Liver (tissue), 9 donors: ENCODE results near the gene BHLHA9. TPM values are rescaled to one million over a fixed set of nuclear protein-coding genes. Genes with fewer than 3 reads are reported as not detected.

Experiments
- DNase-seq: peaks from one replicate; pipeline ENCODE4 v3.0.0-alpha.2; 2017; ENCODE audit warnings: low spot score
- H3K27ac ChIP-seq, 2 donors: one replicate each; pipeline ENCODE4 v1.7.0; 2013; ENCODE audit warnings: inconsistent platforms in 2 of 2, low read length in 2 of 2, control low read depth in 1 of 2, low read depth in 1 of 2, mild to moderate bottlenecking in 1 of 2
- H3K27me3 ChIP-seq, 4 donors: one replicate each; pipeline versions ENCODE4 v1.6.1 to v1.7.0; 2013; ENCODE audit warnings: low read length in 3 of 4, inconsistent platforms in 1 of 4, mild to moderate bottlenecking in 1 of 4, moderate library complexity in 1 of 4; ENCODE audit not compliant: control insufficient read depth in 4 of 4, insufficient read depth in 4 of 4
- H3K36me3 ChIP-seq, 4 donors: one replicate each; pipeline versions ENCODE4 v1.6.1 to v1.7.0; 2013; ENCODE audit warnings: low read length in 3 of 4, mild to moderate bottlenecking in 3 of 4, low read depth in 1 of 4, moderate library complexity in 1 of 4; ENCODE audit not compliant: control insufficient read depth in 4 of 4, insufficient read depth in 3 of 4
- H3K4me1 ChIP-seq, 4 donors: one replicate each; pipeline versions ENCODE4 v1.6.1 to v1.7.0; 2013; ENCODE audit warnings: low read length in 3 of 4, mild to moderate bottlenecking in 3 of 4, moderate library complexity in 1 of 4; ENCODE audit not compliant: control insufficient read depth in 4 of 4, insufficient read depth in 4 of 4
- H3K4me3 ChIP-seq, 3 donors: one replicate each; pipeline versions ENCODE4 v1.6.1 to v1.7.0; 2013; ENCODE audit warnings: low read length in 3 of 3, control low read depth in 1 of 3, low read depth in 1 of 3, mild to moderate bottlenecking in 1 of 3
- H3K9ac ChIP-seq, 2 donors: one replicate each; pipeline ENCODE4 v1.7.0; 2013; ENCODE audit warnings: low read length in 2 of 2, mild to moderate bottlenecking in 2 of 2, moderate library complexity in 2 of 2, control low read depth in 1 of 2, low read depth in 1 of 2
- H3K9me3 ChIP-seq, 4 donors: one replicate each; pipeline versions ENCODE4 v1.6.1 to v1.7.0; 2013; ENCODE audit warnings: low read length in 3 of 4; ENCODE audit not compliant: control insufficient read depth in 4 of 4
- EGR1 ChIP-seq, 2 donors: IDR thresholded peaks; 2 replicates each; pipeline ENCODE4 v1.6.1; 2016 to 2018; ENCODE audit warnings: antibody characterized with exemption in 2 of 2, low read depth in 2 of 2
- FOXA1 ChIP-seq: IDR thresholded peaks from 2 replicates; pipeline ENCODE4 v1.6.1; 2016; ENCODE audit warnings: antibody characterized with exemption
- FOXA2 ChIP-seq: IDR thresholded peaks from 2 replicates; pipeline ENCODE4 v1.6.1; 2016; ENCODE audit warnings: antibody characterized with exemption
- GABPA ChIP-seq, 2 donors: IDR thresholded peaks in 1 of 2; conservative IDR thresholded peaks in 1 of 2; 2 replicates each; pipeline ENCODE4 v1.6.1; 2016; ENCODE audit warnings: antibody characterized with exemption in 2 of 2, mild to moderate bottlenecking in 1 of 2, moderate library complexity in 1 of 2
- HNF4A ChIP-seq, 2 donors: conservative IDR thresholded peaks; 2 replicates each; pipeline ENCODE4 v1.6.1; 2016; ENCODE audit warnings: antibody characterized with exemption in 2 of 2, mild to moderate bottlenecking in 2 of 2
- JUND ChIP-seq, 2 donors: IDR thresholded peaks; 2 replicates each; pipeline ENCODE4 v1.6.1; 2016; ENCODE audit warnings: antibody characterized with exemption in 2 of 2
- NR2F2 ChIP-seq: IDR thresholded peaks from 2 replicates; pipeline ENCODE4 v1.6.1; 2016; ENCODE audit warnings: antibody characterized with exemption
- RXRA ChIP-seq, 2 donors: IDR thresholded peaks; 2 replicates each; pipeline ENCODE4 v1.6.1; 2017 to 2018; ENCODE audit warnings: antibody characterized with exemption in 2 of 2, mild to moderate bottlenecking in 1 of 2
- SP1 ChIP-seq: IDR thresholded peaks from 2 replicates; pipeline ENCODE4 v1.6.1; 2018; ENCODE audit warnings: antibody characterized with exemption, mild to moderate bottlenecking
- YY1 ChIP-seq: IDR thresholded peaks from 2 replicates; pipeline ENCODE4 v1.6.1; 2016; ENCODE audit warnings: antibody characterized with exemption, mild to moderate bottlenecking
- whole genome bisulfite sequencing: extraction: QIAGEN DNeasy Blood & Tissue Kit; methylation state at CpG from one replicate; pipeline ENCODE4 v1.1.7; 2013; 5-methylcytosine and 5-hydroxymethylcytosine counted together
- polyA plus RNA-seq, 2 donors: library from polyadenylated mRNA; stranded (reverse) in 1 of 2; unstranded in 1 of 2; fragments of 200-250 nt in 1 of 2; fragments of >200 nt in 1 of 2; fragmentation: Nextera tagmentation in 1 of 2; extraction: Ambion mirVana in 1 of 2; gene quantifications; one replicate each; pipeline versions ENCODE4 v1.2.1 to v1.2.3, GENCODE V29; 2013 to 2015
- total RNA-seq, 2 donors: library from RNA; depleted of rRNA; stranded (reverse); fragments of >200 nt; gene quantifications; one replicate each; pipeline ENCODE4 v1.2.3, GENCODE V29; 2014
- TF ChIP-seq, protein P1 (sequence below): IDR thresholded peaks from 2 replicates; pipeline ENCODE4 v1.6.1; 2016; ENCODE audit warnings: antibody characterized with exemption
- TF ChIP-seq, protein P2 (sequence below): IDR thresholded peaks from 2 replicates; pipeline ENCODE4 v1.6.1; 2016; ENCODE audit warnings: antibody characterized with exemption, mild to moderate bottlenecking
- TF ChIP-seq, protein P3 (sequence below): IDR thresholded peaks from 2 replicates; pipeline ENCODE4 v1.6.1; 2016; ENCODE audit warnings: antibody characterized with exemption
- TF ChIP-seq, protein P4 (sequence below): IDR thresholded peaks from 2 replicates; pipeline ENCODE4 v1.6.1; 2016; ENCODE audit warnings: antibody characterized with exemption
- TF ChIP-seq, protein P5 (sequence below): fragments of 150-350 bp; IDR thresholded peaks from 2 replicates; pipeline ENCODE4 v1.5.1; 2017; ENCODE audit warnings: improper control_type of control experiment, low read depth, low read length; ENCODE audit not compliant: missing input control
- donor health status: healthy.
- donor health status: healthy.
- donor health status: healthy.
- donor health status: healthy.
- donor health status: healthy.

BHLHA9 gene
- total and polyA plus RNA-seq, 4 donors, result 0.08 TPM; not detected in 3

DNA sequence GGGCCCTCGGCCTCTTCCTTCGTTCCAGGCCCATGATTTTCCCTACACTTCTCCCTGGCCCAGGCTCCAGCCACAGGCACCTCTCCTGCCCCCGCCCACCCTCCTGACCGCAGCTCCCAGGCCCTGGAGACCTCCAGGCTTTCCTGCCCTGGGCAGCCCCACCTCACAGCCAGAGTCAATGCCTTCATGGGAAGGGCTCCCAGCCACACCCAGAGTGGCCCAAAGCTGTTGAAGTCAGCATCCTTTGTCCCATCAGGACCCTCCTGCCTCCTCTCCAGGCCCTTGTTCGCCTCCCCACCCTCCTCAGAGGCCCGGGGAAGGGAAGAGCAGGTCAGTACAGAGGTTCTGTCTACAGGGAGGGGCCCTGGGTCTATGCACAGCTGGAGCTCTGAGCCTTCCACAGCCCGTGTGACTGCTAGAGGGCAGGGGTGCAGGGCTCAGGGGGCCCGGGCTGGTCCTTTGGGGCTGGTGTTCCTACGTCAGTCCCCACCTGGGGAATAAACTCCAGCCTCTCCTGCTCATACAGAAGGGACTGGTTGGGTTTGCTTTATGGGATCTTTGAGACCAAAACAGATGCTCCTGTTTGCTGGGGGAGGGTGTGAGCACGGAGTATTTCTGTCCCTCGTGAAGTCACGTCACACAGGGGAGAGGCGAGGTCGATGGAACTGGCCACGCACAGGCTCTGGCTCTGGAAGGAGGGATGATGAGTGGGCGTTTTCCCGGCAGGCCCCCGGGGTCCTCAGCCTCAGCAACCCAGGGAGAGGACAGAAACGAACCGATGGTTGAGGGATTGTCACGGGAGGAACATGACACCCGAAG is 29.5 kb downstream of the BHLHA9 start:
- H3K27me3 ChIP-seq, result peaks cover 0 to 3% (median under 1%) of the 10 kb centered on the region in 4 donors
- no peak overlapping the region for H3K4me3 ChIP-seq
- H3K4me1 ChIP-seq, result peaks cover 0 to 2% (median 0%) of the 10 kb centered on the region in 4 donors
- 74% methylated on average over 22 of the region's 22 CpGs for WGBS
- H3K9ac ChIP-seq, result no peak overlapping the region
- DNase-seq, result no peak
- TF ChIP-seq YY1 (no peak), HNF4A (conservative IDR thresholded peaks at IDR 0.05) (no peak), EGR1 (IDR thresholded peaks at IDR 0.05; ENCODE audit: low read depth in 2 of 2) (no peak), RXRA (IDR thresholded peaks at IDR 0.05) (no peak), JUND (IDR thresholded peaks at IDR 0.05) (no peak), FOXA1 (no peak), GABPA (IDR thresholded peaks at IDR 0.05 in 1 of 2, conservative IDR thresholded peaks at IDR 0.05 in 1 of 2) (no peak), NR2F2 (no peak), FOXA2 (no peak), SP1 (no peak)
- TF ChIP-seq, protein P1, sequence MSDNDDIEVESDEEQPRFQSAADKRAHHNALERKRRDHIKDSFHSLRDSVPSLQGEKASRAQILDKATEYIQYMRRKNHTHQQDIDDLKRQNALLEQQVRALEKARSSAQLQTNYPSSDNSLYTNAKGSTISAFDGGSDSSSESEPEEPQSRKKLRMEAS, result no peak
- TF ChIP-seq, protein P2, sequence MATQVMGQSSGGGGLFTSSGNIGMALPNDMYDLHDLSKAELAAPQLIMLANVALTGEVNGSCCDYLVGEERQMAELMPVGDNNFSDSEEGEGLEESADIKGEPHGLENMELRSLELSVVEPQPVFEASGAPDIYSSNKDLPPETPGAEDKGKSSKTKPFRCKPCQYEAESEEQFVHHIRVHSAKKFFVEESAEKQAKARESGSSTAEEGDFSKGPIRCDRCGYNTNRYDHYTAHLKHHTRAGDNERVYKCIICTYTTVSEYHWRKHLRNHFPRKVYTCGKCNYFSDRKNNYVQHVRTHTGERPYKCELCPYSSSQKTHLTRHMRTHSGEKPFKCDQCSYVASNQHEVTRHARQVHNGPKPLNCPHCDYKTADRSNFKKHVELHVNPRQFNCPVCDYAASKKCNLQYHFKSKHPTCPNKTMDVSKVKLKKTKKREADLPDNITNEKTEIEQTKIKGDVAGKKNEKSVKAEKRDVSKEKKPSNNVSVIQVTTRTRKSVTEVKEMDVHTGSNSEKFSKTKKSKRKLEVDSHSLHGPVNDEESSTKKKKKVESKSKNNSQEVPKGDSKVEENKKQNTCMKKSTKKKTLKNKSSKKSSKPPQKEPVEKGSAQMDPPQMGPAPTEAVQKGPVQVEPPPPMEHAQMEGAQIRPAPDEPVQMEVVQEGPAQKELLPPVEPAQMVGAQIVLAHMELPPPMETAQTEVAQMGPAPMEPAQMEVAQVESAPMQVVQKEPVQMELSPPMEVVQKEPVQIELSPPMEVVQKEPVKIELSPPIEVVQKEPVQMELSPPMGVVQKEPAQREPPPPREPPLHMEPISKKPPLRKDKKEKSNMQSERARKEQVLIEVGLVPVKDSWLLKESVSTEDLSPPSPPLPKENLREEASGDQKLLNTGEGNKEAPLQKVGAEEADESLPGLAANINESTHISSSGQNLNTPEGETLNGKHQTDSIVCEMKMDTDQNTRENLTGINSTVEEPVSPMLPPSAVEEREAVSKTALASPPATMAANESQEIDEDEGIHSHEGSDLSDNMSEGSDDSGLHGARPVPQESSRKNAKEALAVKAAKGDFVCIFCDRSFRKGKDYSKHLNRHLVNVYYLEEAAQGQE, result no peak
- TF ChIP-seq, protein P3, sequence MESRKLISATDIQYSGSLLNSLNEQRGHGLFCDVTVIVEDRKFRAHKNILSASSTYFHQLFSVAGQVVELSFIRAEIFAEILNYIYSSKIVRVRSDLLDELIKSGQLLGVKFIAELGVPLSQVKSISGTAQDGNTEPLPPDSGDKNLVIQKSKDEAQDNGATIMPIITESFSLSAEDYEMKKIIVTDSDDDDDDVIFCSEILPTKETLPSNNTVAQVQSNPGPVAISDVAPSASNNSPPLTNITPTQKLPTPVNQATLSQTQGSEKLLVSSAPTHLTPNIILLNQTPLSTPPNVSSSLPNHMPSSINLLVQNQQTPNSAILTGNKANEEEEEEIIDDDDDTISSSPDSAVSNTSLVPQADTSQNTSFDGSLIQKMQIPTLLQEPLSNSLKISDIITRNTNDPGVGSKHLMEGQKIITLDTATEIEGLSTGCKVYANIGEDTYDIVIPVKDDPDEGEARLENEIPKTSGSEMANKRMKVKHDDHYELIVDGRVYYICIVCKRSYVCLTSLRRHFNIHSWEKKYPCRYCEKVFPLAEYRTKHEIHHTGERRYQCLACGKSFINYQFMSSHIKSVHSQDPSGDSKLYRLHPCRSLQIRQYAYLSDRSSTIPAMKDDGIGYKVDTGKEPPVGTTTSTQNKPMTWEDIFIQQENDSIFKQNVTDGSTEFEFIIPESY, result no peak
- TF ChIP-seq, protein P4, sequence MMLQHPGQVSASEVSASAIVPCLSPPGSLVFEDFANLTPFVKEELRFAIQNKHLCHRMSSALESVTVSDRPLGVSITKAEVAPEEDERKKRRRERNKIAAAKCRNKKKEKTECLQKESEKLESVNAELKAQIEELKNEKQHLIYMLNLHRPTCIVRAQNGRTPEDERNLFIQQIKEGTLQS, result no peak
- TF ChIP-seq, protein P5, sequence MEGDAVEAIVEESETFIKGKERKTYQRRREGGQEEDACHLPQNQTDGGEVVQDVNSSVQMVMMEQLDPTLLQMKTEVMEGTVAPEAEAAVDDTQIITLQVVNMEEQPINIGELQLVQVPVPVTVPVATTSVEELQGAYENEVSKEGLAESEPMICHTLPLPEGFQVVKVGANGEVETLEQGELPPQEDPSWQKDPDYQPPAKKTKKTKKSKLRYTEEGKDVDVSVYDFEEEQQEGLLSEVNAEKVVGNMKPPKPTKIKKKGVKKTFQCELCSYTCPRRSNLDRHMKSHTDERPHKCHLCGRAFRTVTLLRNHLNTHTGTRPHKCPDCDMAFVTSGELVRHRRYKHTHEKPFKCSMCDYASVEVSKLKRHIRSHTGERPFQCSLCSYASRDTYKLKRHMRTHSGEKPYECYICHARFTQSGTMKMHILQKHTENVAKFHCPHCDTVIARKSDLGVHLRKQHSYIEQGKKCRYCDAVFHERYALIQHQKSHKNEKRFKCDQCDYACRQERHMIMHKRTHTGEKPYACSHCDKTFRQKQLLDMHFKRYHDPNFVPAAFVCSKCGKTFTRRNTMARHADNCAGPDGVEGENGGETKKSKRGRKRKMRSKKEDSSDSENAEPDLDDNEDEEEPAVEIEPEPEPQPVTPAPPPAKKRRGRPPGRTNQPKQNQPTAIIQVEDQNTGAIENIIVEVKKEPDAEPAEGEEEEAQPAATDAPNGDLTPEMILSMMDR, result no peak
- no peaks in the 10 kb centered on the region for H3K9me3 ChIP-seq
- H3K27ac ChIP-seq, result no peak overlapping the region
- no peaks in the 10 kb centered on the region for H3K36me3 ChIP-seq
